Breast epithelium (tissue), 3 donors: ENCODE data around the gene ANAPC10.

Source experiments
- CTCF ChIP-seq, 3 donors: fragments of 450-650 bp; IDR thresholded peaks; one replicate each; pipeline ENCODE4 v1.5.1; 2016 to 2017; ENCODE audit warnings: antibody characterized with exemption in 3 of 3, mild to moderate bottlenecking in 3 of 3, moderate library complexity in 3 of 3
- POLR2A ChIP-seq: fragments of 450-650 bp; IDR thresholded peaks from one replicate; pipeline ENCODE4 v1.6.1; 2016; ENCODE audit warnings: antibody characterized with exemption, mild to moderate bottlenecking, moderate library complexity

DNA sequence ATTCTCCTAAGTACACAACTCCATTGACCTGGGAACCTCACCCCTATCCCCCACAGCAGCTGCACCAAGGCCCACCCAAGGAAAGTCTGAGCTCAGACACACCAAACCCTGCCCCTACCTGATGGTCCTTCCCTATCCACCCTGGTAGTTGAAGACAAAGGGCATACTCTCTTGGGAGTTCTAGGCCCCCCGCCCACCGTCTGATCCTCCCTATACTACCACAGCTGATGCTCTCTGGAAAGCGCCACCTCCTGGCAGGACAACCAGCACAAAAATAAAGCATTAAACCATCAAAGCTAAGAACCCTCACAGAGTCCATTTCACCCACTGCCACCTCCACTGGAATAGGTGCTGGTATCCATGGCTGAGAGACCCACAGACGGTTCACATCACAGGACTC lies 83.6 kb downstream of the ANAPC10 start:
- TF ChIP-seq CTCF (IDR thresholded peaks at IDR 0.05) (no peak), POLR2A (no peak)
